Hepatocyte (in vitro differentiated cells): ENCODE results near the gene KRR1.

Experiments used
- CTCF ChIP-seq: fragments of 200-600 bp; sonication (generic); IDR thresholded peaks from 2 replicates; pipeline ENCODE4 v1.5.1; 2016; ENCODE audit warnings: antibody characterized with exemption, mild to moderate bottlenecking; ENCODE audit not compliant: poor library complexity
- EZH2 ChIP-seq: fragments of 200-600 bp; sonication (generic); IDR thresholded peaks from 2 replicates; pipeline ENCODE4 v1.6.1; 2016; ENCODE audit warnings: antibody characterized with exemption, mild to moderate bottlenecking, borderline replicate concordance
- EZH2phosphoT487 ChIP-seq: fragments of 200-600 bp; sonication (generic); IDR thresholded peaks from one replicate; pipeline ENCODE4 v1.6.1; 2018; ENCODE audit warnings: antibody characterized with exemption, mild to moderate bottlenecking, low read depth, moderate library complexity; ENCODE audit not compliant: unreplicated experiment, severe bottlenecking

- TF ChIP-seq CTCF (no peak), EZH2 (no peak), EZH2phosphoT487 (no peak)
These were observed 35.3 kb downstream of the KRR1 start for GRCh38 chr12:75476071-75476470.
